ENCODE results near the gene BRINP1. TPM values are rescaled to one million over a fixed set of nuclear protein-coding genes. Genes with fewer than 3 reads are reported as not detected.

The BRINP1 gene
- total and polyA plus RNA-seq, 10 of the 15 experiments (the other 5 are each of a cell fraction or from before 2014, with no cell fraction given) = not detected

- TF ChIP-seq, protein P1, sequence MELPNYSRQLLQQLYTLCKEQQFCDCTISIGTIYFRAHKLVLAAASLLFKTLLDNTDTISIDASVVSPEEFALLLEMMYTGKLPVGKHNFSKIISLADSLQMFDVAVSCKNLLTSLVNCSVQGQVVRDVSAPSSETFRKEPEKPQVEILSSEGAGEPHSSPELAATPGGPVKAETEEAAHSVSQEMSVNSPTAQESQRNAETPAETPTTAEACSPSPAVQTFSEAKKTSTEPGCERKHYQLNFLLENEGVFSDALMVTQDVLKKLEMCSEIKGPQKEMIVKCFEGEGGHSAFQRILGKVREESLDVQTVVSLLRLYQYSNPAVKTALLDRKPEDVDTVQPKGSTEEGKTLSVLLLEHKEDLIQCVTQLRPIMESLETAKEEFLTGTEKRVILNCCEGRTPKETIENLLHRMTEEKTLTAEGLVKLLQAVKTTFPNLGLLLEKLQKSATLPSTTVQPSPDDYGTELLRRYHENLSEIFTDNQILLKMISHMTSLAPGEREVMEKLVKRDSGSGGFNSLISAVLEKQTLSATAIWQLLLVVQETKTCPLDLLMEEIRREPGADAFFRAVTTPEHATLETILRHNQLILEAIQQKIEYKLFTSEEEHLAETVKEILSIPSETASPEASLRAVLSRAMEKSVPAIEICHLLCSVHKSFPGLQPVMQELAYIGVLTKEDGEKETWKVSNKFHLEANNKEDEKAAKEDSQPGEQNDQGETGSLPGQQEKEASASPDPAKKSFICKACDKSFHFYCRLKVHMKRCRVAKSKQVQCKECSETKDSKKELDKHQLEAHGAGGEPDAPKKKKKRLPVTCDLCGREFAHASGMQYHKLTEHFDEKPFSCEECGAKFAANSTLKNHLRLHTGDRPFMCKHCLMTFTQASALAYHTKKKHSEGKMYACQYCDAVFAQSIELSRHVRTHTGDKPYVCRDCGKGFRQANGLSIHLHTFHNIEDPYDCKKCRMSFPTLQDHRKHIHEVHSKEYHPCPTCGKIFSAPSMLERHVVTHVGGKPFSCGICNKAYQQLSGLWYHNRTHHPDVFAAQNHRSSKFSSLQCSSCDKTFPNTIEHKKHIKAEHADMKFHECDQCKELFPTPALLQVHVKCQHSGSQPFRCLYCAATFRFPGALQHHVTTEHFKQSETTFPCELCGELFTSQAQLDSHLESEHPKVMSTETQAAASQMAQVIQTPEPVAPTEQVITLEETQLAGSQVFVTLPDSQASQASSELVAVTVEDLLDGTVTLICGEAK (IDR thresholded peaks at IDR 0.05; ENCODE audit: borderline replicate concordance) = no peak
Measured at GRCh38 chr9:119337573-119337972, 31.7 kb downstream of the BRINP1 start (continued).

DNA sequence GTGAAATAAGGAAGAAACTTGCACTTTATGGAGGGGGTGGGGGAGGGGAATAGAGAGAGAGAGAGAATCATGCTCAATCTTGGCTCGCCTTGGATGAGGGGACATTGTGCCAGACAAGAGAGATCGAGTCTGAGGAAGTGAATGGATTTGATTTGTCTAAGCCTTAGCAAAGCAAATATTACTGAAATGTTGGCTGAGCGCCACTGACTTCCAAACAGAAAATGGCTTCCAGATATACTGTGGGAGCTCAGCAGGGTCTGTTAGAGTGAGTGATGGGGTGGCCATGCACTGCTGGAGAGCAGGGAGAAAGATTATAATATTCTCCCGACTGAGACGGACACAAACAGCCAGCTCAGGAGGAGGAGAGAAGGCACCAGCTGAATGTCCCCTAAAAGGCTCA, 34.5 kb downstream of the BRINP1 start:
- FAIRE-seq = no peak
- POLR2A ChIA-PET = no interaction called here
- CTCF ChIA-PET = interaction anchor here (1.2 kb wide), 1 partner anchor 41 kb away, joined by 3 read pairs; no protein-coding TSS in a partner anchor
- no peaks in the 10 kb centered on the region for H3K79me2 ChIP-seq (ENCODE audit: control insufficient read depth, insufficient read depth, low read length)
- SMC1A ChIA-PET (ENCODE audit: uncharacterized antibody, unreplicated experiment) = interaction anchor here (0.5 kb wide), 1 partner anchor 489 kb away, joined by 3 read pairs; no protein-coding TSS in a partner anchor
- no peaks in the 10 kb centered on the region for H4K20me1 ChIP-seq (ENCODE audit: control insufficient read depth, insufficient read depth)
- no peaks in the 10 kb centered on the region for H3K9me3 ChIP-seq (replicated peaks; ENCODE audit: control insufficient read depth, insufficient read depth, low read length)
- BruUV-seq (replicated peaks) = no TSS peak
- no peak overlapping the region for H3K27ac ChIP-seq (ENCODE audit: control insufficient read depth, insufficient read depth)
- TF ChIP-seq ASH2L (IDR thresholded peaks at IDR 0.05; ENCODE audit: borderline replicate concordance, low read depth) = no peak
- TF ChIP-seq SUZ12 (IDR thresholded peaks at IDR 0.05; ENCODE audit: unreplicated experiment) = no peak
- no peak for TF ChIP-seq MEF2A (IDR thresholded peaks at IDR 0.05; ENCODE audit: insufficient read depth, low read depth, low read length)
- TF ChIP-seq IKZF2 (IDR thresholded peaks at IDR 0.05) = no peak
- TF ChIP-seq TCF12 (IDR thresholded peaks at IDR 0.05; ENCODE audit: low read depth, low read length) = no peak
- TF ChIP-seq MXI1 (IDR thresholded peaks at IDR 0.05; ENCODE audit: low read depth, low read length) = no peak
- no peak for TF ChIP-seq BRCA1 (IDR thresholded peaks at IDR 0.05; ENCODE audit: low read depth, low read length)
- TF ChIP-seq EZH2 (IDR thresholded peaks at IDR 0.05; ENCODE audit: borderline replicate concordance, control insufficient read depth, low read depth, low read length) = no peak
- no peak for DNase-seq (ENCODE audit: low read depth, low spot score)
- H2AFZ ChIP-seq (ENCODE audit: control insufficient read depth, low read depth, low read length) = no peak overlapping the region
- no peaks in the 10 kb centered on the region; a peak in 1 of 4 replicates for H3K27me3 ChIP-seq (replicated peaks in 1 of 2; ENCODE audit: control insufficient read depth in 2 of 2, insufficient read depth in 2 of 2, low read length in 1 of 2)
- ATAC-seq = no peak
- RAD21 ChIA-PET (ENCODE audit: unreplicated experiment) = no interaction called here
- in situ Hi-C loops (cut with MboI) = no loop called here
- intact Hi-C loops (cut with micrococcal nuclease; ENCODE audit: unreplicated experiment) = no loop called here
- H3K4me2 ChIP-seq (ENCODE audit: control insufficient read depth, insufficient read depth) = no peak overlapping the region
- H3K36me3 ChIP-seq (ENCODE audit: control insufficient read depth in 2 of 2, insufficient read depth in 2 of 2, low read length in 1 of 2) = no peaks in the 10 kb centered on the region
- H3K4me3 ChIP-seq = no peak overlapping the region
- WGBS (ENCODE audit: insufficient coverage, insufficient replicate concordance, low lambda C conversion rate, missing lambda C conversion rate) = 53% methylated on average over 5 of the region's 5 CpGs
- H3K4me1 ChIP-seq (ENCODE audit: control insufficient read depth, insufficient read depth, low read length) = no peaks in the 10 kb centered on the region
- no peak overlapping the region for H3K9ac ChIP-seq (ENCODE audit: control insufficient read depth, insufficient read depth, low read length)

All from GM12878 (cell line).